DMS53 treated with DMSO at 0.1 percent for 48 hours (cell line): ENCODE data around the gene CCSER1.
"Not testable (repeated sequence)": the region's sequence is repeated elsewhere in the genome, so short reads cannot be mapped to it uniquely, and the experiment has no call there.

Source experiments
- DNase-seq: peaks from one replicate; lab custom pipeline; 2025; ENCODE audit not compliant: unreplicated experiment; lab: John Stamatoyannopoulos, UW

CCSER1 gene

DNA sequence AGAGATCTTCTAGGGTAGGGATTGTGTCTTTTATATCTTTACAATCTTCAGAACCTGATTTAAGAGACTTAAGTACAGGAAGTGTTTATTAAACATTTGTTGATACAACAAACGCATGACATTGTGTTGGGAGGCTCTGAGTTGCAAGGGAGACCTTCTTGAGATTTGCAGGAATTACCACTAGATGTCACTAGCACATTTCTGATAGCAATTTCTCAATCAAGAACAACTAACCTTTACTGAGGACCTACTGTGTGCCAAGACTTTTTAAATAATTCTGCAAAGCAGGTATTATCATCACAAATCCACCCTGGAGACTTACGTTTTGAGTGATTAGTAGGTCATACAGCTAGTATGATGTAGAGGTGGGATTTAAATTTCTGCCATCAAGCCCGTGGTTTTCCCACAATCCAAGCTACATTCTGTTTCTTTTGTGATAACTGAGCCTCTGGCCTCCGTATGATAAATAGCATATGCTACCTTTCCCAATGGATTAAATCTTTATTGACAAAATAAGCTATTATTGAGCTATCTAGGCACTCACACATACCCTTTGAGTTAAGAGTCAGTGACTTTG lies 986.0 kb downstream of the CCSER1 start:
- DNase-seq, result peak; percentile 10

DNA sequence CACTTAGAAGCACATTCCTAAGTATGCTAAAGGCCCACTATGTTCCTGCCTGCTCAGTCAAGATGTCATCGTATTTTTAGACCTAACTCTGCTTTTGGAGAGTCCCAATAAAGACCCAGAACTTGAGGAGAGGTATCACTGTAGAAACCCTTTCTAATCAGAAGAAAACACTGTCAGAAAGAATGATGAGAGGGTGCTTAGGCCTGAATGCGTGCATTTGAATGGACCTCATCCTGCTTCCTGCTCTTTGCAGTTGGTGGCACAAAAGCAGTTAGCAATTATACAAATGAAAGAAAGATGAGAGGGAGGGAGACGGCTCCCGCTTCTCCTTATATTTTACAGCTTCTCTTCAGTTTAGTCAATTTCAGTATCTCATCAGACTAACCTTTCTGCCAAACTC lies 987.2 kb downstream of the CCSER1 start:
- no peak for DNase-seq

DNA sequence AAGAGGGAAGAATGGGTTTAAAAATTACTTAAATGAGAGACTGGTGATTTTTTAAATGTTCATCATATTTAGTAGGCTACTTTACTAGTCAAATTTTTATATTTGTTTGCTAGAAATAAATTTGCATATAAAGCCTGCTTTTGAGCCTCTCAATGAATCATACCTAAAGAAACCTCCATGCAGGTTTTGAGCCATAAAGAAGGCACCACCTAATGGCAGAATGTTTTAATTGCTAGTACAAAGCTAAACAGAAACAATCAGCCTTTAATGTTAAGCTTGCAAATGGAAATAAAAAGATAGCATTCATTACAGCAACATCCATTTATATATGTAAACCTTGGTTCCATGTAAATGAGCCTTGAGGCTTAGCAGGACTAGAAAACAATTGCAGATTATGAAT lies 989.7 kb downstream of the CCSER1 start:
- no peak for DNase-seq

DNA sequence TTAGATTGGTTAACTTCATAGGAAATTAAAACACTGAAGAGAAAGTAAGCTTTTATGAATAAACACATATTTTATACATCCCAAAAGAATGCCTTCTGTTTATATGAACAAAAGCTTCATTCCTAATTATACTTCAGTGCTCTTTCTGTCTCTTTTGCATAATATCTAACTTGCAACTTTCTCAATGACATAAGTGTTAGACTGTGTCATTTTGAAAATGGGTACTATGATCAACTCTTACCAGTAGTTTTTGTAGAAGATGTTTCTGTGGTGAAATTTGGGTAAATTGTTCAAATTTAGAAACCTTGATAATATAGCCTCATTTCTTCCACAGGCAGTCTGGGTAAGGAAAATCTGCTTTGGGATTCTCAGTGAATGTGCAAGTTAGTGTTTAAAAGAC lies 991.4 kb downstream of the CCSER1 start:
- DNase-seq, result no peak

DNA sequence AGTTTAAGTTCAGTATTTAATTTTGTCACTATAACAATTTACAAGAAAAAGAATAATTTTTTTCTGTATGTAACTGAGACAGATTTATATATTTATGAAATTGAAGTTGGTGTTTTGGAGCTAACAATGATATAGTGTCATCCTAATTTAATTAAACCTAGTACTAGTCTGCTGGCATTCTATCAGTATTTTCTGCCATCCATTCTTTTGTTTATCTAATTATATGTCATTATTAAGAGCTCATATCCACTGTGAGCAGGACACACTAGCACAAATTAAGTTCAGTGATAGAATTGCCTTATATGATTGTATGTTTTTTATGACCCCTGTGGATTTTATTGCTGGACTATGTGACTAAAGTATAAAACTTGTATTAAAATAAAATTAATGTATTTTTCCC lies 996.5 kb downstream of the CCSER1 start:
- DNase-seq, result no peak

DNA sequence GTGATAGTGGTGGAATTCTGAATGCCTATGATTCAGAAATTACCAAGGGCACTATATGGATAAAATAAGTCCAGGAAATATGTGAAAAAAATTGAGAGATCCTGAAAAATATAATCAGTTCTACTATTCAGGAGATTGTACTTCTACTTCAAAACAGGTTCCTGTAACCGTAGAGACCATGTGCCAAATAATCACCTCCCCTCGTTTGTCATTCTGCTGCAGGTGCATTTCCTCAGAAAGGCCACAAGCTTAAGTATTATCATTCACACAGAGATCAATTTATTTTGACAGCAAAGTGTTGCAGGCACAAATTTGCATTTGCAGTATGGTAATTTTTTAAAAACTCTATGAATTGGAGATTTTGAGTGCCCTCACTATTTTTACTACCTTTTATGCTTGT lies 1000.0 kb downstream of the CCSER1 start:
- no peak for DNase-seq

DNA sequence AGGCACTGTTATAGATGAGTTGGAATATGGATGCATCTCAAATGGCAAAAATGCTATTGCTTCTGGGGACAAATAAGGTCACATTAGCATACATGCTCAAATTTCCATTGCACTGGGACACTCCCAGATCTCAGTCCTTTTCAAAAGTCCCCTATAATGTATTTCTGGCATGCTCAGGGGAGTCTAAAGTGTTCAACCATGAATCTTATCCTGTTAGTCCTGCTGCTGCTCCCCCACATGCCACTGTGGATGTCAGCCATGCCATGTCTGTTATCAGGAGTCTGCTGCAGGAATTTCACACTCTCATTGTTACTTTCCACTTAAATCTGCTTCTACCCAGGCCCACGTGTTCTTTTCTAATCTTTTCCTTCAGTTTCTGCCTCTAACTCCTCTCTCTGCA lies 1000.6 kb downstream of the CCSER1 start:
- no peak for DNase-seq

DNA sequence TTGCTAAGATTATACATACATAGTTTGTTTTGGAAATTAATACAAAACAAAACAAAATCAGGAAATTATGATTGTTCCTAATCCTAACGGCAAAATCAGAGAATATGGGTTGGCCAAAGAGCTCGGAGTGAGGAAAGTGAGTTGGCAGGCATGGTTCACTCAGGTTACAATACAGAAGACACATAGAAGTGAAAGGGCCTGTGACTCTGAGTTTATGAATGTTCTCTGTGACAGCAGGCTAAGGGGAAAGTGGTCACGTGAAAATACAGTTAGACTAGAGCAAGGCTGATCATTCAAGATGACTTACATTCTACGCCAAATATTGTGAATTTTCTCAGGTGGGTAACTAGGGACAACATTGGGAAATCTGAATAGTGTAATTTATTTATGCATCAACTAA lies 1001.3 kb downstream of the CCSER1 start:
- DNase-seq, result no peak

DNA sequence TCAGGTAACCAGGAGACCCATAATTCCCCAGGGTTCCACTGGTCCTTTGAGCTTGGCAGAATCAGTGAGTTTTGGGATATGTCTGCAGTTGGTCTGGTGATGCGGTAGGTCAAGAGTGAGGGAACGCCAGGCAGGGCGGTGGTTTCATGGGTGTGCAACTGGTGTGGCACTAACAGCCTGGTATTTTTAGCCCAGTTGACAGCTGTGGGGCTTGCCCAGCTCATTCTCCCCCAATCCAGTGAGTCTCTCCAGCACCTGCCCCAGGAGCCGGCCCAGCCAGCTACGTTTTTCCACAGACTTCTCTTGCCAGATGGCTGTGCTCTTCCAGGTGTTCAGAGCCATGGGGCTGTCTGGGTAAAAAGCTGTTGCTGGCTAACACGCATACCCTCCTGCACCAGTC lies 1019.9 kb downstream of the CCSER1 start:
- DNase-seq, result no peak

DNA sequence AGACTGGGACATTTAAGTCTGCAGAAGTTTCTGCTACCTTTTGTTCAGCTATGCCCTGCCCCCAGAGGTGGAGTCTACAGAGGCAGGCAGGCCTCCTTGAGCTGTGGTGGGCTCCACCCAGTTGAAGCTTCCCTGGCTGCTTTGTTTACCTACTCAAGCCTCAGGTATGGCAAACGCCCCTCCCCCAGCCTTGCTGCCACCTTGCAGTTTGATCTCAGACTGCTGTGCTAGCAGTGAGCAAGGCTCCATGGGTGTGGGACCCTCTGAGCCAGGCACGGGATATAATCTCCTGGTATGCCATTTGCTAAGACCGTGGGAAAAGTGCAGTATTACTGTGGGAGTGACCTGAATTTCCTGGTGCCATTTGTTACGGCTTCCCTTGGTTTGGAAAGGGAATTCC lies 1026.8 kb downstream of the CCSER1 start:
- DNase-seq, result not testable (repeated sequence)

DNA sequence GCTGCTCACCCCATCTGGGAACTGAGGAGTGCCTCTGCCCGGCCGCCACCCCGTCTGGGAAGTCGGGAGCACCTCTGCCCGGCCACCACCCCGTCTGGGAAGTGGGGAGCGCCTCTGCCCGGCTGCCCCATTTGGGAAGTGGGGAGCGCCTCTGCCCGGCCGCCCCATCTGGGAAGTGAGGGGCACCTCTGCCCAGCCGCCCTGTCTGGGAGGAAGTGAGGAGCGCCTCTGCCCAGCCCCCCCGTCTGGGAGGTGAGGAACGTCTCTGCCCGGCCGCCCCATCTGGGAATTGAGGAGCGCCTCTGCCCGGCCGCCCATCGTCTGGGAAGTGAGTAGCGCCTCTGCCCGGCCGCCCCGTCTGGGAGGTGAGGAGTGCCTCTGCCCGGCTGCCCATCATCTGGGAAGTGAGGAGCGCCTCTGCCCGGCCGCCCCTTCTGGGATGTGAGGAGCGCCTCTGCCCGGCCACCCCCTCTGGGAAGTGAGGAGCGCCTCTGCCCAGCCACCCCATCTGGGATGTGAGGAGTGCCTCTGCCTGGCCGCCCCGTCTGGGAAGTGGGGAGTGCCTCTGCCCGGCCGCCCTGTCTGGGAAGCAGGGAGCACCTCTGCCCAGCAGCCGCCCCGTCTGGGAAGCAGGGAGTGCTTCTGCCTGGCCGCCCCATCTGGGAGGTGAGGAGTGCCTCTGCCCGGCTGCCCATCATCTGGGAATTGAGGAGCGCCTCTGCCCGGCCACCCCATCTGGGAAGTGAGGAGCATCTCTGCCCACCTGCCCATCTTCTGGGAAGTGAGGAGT lies 1040.9 kb downstream of the CCSER1 start:
- not testable (repeated sequence) for DNase-seq

DNA sequence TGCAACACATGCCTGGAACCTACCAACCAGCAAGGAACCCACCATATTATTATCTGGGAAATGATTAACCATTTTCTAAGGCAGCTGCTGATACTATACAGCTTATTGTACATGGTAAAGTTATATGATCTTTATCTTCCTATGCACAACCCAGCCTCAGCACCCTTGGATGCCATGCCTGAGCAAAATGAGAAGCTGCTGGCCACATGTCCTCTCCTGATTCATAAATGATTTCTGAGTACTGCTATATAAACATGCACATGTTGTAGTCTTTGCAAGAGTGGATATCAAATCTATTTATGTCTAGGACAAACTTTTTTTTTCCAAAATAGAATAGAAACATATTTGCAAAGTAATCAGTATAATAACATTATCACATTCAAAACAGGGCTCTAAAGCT lies 1043.6 kb downstream of the CCSER1 start:
- DNase-seq, result peak; percentile 18

DNA sequence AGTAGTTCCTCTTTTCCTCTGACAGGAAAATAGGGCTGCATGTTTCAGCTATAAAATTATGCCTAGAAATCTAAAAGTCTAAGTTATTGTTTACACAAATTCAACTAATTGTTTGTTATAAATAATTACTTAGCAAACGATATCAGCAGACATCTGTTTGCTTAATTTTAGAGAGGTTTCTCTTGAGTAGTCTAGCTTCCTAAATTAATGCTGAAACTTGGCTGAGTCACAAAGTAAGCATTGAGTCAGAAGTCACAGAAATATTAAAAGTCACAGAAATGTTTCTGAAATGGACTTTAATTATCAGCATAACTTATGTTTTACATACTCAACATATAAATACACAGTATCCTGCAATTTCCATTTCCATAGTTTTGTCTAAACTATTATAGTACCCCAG lies 1044.0 kb downstream of the CCSER1 start:
- peak; percentile 64 for DNase-seq

DNA sequence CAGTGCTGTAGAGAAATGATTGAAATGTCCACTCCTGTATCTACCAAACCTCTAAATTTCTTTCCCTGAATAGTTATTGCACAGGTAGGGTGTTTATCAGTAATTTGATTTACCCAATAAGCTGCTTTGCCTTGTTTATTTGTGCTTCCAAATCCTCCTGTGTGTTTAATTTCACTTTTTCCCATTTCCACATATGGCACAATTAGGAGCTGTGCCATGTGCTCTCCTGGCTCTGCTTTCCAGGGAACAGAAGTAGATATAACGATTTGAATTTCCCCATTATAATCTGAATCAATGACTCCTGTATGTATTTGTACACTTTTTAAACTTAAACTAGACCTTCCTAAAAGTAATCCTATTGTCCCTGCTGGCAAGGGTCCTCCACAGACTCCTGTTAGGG lies 1057.9 kb downstream of the CCSER1 start:
- DNase-seq, result not testable (repeated sequence)

DNA sequence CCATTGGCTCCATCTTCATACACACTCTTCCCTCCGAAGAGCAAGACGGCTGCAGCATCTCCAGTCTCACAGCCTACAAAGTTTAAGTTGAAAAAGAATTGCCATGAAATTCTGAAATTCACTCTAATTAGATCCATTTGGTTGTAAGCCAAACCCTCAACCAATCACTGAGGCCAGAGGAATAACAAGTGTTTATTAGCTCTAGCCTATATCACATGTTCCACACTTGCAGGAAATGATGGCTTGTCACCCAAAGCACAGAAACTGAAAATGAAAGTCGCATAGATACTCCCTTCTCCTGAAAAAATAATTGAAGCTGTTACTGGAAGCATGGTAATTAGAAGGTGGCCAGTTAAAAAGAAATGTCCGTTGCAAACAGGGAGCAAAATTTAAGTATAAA lies 1071.8 kb downstream of the CCSER1 start:
- peak; percentile 22 for DNase-seq

DNA sequence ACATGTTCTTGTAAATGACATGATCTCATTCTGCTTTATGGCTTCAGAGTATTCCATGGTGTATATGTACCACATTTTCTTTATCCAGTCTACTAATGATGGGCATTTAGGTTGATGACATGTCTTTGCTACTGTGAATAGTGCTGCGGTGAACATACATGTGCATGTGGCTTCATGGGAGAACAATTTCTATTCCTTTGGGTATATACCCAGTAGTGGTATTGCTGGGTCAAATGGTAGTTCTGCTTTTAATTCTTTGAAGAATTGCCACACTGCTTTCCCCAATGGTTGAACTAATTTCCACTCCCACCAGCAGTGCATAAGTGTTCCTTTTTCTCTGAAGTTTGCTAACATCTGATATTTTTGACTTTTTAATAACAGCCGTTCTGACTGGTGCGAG lies 1080.3 kb downstream of the CCSER1 start:
- DNase-seq, result no peak

DNA sequence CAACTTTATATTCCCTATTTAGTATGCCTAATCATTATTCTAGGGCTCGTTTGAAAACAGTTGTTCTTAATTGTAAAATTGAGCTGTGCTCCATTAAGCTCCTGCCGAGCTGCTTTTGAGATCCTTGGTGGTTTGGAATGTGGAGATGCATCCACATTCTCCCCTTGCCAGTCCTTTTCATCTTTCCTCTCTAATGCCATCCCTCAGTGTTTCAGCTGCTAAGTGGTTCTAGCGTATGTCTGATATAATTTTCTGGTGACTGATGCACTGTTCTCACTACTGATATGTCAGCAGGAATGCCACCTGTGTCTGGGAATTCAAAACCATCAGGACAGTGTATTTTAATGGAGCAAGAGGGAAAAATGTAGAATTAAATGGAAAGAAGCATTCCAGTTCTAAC lies 1085.0 kb downstream of the CCSER1 start:
- DNase-seq, result no peak

DNA sequence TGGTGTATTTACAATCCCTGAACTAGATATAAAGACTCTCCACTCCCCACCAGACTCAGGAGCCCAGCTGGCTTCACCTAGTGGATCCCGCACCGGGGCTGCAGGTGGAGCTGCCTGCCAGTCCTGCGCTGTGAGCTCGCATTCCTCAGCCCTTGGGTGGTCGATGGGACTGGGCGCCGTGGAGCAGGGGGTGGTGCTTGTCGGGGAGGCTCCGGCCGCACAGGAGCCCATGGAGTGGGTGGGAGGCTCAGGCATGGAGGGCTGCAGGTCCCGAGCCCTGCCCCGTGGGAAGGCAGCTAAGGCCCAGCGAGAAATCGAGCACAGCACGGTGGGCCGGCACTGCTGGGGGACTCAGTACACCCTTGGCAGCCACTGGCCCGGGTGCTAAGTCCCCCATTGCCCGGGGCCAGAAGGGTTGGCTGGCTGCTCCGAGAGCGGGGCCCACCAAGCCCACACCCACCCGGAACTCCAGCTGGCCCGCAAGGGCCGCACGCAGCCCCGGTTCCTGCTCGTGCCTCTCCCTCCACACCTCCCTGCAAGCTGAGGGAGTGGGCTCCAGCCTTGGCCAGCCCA lies 1090.7 kb downstream of the CCSER1 start:
- DNase-seq, result not testable (repeated sequence)

DNA sequence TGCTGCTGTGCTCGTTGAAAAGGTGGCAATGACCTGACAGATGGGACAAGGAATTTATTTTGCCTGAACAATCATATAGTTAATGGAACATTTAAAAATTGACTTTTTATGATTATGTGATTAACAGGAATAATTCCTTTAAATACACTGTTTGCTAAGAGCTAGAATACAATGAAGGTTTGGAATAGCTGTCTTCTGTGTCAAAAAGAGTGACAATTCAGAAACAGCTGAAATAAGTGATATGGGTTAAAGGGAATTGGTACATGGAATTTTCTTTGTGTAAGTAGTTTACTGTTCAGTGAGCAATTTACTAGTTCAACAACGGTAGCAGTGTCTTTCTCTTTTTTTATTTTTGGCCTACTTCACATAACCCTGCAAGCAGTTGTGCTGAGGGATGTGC lies 1093.1 kb downstream of the CCSER1 start:
- DNase-seq, result no peak

DNA sequence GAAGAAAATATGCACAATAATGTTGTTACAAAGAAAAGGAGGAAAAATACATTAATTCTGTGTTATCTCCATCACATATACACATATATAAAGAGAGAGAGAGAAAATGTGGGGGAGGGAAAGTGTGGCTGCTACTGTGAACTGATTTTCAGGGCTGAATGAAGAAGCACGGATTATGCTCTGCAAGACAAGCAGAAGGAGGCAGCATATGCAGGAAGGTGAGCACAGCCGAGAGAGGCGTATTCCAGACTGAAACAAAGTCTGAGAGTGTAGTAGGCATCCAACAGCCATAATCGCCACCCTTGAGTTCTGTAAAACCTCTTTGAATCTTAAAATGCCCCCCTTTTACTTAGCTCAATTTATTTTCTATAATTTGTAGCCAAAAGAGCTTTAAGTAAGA lies 1094.8 kb downstream of the CCSER1 start:
- no peak for DNase-seq

DNA sequence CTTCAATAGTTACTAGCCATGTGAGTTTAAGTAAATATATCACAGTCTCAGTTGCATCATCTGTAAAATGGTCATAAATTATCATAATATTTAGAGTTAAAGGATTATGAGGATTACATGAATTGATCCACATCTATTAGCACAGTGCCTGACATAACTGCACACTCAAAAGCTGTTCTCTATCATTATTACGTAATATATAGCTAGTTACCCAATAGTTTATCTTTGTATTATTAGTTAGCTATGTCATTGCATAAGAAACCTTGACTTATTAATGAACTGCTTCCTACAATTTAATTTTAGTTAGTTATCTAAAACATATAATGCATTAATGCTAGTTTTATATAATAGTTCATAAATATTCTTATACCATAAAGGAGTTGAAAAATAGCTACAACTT lies 1099.7 kb downstream of the CCSER1 start:
- DNase-seq, result no peak

DNA sequence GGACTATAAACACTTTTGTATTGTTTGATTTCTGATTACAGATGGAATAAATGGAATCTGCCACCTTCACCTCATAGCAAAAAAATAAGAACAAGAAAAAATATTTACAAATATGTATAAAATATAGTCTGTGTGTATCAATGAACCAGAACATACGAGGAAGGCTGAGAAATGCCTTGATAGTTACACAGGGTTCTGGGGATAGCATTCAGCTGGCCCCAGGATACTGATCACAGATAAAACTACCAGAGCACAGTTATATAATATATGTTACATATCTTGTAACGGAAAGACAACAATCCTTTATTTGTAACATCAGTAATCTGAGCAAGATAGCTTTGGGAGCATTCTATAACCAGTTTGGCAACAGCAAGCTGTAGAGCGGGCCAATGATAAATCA lies 1101.5 kb downstream of the CCSER1 start:
- no peak for DNase-seq

DNA sequence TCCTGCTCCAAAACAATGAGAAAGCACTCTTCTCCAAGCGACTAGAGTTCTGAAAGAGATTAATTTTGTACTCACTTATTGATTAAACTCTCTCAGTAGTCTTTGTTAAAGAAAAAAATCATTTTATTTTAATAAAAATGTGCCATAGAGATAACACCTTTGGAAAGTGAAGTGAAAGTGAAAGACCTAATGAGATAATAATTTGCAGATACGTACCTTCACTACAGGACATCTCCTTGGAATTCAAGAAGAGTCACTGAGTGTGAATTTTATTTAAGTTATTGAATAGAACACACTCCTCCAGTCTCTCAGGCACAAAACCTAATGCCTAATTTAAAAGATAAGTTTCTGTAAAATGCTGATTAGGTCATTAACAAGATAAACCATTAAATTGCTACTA lies 1106.0 kb downstream of the CCSER1 start:
- no peak for DNase-seq
